Measurements from ENCODE around the gene ELL.
A peak's percentile ranks its signal among the peaks of the same experiment; 100 is the strongest.

Gene ELL

GRCh38 chr19:18431351-18432197 lies 90.3 kb downstream of the ELL start:
- DNase-seq: no peak

- no peak for DNase-seq
Observed at GRCh38 chr19:18430417-18431144, 91.3 kb downstream of the ELL start.

- DNase-seq: no peak
Observed at GRCh38 chr19:18429717-18430416, 92.0 kb downstream of the ELL start.

- peak; percentile 78 for DNase-seq
Observed at GRCh38 chr19:18428787-18429674, 92.8 kb downstream of the ELL start.

GRCh38 chr19:18428173-18428786 lies 93.6 kb downstream of the ELL start:
- DNase-seq: no peak

GRCh38 chr19:18427743-18428113 lies 94.1 kb downstream of the ELL start:
- no peak for DNase-seq

- no peak for DNase-seq
Observed at GRCh38 chr19:18427080-18427742, 94.7 kb downstream of the ELL start.

GRCh38 chr19:18426416-18426767 lies 95.5 kb downstream of the ELL start:
- no peak for DNase-seq

- no peak for DNase-seq
Observed at GRCh38 chr19:18425515-18426415, 96.1 kb downstream of the ELL start.

- DNase-seq: no peak
Observed at GRCh38 chr19:18424890-18425514, 96.9 kb downstream of the ELL start.

- DNase-seq: no peak
Observed at GRCh38 chr19:18424122-18424889, 97.6 kb downstream of the ELL start.

GRCh38 chr19:18423258-18424020 lies 98.4 kb downstream of the ELL start:
- DNase-seq: no peak

GRCh38 chr19:18422530-18423191 lies 99.2 kb downstream of the ELL start:
- DNase-seq: no peak

- no peak for DNase-seq
Observed at GRCh38 chr19:18421371-18421959, 100.4 kb downstream of the ELL start.

- DNase-seq: no peak
Observed at GRCh38 chr19:18420930-18421329, 100.9 kb downstream of the ELL start.

- no peak for DNase-seq
Observed at GRCh38 chr19:18419699-18420460, 102.0 kb downstream of the ELL start.
